IPS DF 4.7 (cell line): ENCODE results near the gene DNAJC7.
"Not testable (repeated sequence)": the region's sequence is repeated elsewhere in the genome, so short reads cannot be mapped to it uniquely, and the experiment has no call there.

Experiments
- DNase-seq: peaks from one replicate; pipeline ENCODE4 v3.0.0-alpha.2; 2013; ENCODE audit warnings: low spot score; ENCODE audit errors: extremely low read depth

Gene DNAJC7

DNA sequence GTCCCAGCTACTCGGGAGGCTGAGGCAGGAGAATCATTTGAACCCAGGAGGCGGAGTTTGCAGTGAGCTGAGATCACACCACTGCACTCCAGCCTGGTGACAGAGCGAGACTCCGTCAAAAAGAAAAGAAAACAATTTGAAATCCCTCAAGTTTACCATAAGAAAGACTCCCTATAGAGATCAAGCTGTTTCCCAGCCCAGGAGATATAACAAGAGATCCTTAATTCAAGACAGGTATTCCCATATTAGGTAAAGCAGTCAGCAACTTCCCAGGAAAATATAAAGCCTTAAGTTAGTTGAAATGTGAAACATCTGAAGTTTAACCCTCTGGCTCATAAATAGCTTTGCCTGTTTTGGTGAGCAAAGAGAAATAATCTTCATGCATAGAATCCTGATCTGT, 4.9 kb downstream of the DNAJC7 start:
- DNase-seq, result not testable (repeated sequence)

DNA sequence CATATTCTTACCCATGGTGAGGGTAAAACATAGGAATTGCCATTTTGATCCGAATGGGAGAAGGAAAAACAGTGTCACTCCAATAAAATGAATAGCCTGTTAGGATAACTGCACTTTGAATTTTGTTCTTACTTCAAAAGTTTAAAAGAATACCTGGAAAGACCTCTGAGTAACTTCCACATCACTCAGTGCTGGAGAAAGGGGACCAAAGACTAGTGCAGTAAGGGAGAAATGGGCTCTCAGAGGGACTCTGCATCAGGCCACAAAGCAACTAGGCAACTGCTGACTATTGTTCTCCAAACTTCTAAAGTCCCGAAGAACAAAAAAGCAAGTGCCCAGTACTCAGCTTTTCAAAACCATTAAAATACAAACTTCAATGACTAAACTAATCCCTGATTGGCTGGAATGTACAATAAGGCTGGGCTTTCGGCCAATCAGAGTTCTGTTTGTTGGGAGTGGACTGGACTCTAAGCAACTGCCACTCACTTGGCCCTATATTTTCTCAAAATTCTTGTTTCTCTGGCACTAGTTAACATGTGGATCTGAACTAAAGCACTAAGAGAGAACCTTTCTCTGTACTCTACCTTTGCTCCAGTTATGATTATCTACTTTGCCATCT, 6.2 kb downstream of the DNAJC7 start:
- no peak for DNase-seq

DNA sequence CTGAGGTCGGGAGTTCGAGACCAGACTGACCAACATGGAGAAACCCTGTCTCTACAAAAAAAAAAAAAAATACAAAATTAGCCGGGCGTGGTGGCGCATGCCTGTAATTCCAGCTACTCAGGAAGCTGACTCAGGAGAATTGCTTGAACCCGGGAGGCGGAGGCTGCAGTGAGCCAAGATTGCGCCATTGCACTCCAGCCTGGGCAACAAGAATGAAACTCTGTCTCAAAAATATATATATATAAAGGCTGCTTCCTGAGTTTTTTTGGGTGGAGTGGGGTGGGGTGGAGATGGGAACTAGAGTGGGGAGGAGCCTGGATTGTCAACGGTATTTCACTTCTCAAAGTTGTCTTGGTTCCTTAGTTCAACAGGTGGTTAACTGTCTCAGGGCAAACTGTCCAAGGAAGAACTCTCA, 7.0 kb downstream of the DNAJC7 start:
- not testable (repeated sequence) for DNase-seq

DNA sequence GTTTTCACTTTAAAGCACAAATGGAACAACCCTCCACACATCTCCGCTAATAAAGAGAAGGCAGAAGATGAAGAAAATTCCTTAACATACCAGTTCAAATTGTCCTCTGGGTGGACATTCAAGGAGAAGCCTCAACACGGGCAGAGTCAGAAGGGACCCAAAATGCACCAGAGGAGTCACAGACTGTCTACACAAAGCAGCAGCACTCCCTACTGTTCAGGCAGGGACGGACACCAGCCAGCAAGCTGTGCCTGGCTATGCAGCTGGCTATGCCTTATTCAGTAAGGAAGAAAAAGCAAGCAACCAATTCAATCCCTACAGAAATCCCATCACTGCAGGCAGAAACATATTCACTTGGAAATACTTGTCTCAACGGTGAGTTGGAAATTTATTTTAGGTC, 8.1 kb downstream of the DNAJC7 start:
- DNase-seq, result no peak

DNA sequence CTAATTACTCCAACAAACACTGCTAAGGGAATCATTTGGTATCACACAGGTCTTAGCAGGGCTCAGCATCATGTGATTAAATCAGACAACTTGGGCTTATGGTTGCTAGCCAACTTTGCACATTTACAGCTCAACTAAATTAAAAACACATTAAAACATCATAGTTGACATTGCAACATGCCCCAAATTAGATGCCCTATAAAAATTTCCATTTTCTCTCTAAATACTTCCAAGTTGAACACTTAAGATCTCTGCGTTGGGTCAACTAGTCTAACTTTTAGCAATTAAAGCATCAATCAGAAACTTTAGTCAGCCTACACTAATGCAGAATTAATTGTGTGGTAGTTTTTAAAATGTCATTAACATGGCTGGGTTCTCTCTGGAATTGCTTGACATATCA, 12.1 kb downstream of the DNAJC7 start:
- no peak for DNase-seq

DNA sequence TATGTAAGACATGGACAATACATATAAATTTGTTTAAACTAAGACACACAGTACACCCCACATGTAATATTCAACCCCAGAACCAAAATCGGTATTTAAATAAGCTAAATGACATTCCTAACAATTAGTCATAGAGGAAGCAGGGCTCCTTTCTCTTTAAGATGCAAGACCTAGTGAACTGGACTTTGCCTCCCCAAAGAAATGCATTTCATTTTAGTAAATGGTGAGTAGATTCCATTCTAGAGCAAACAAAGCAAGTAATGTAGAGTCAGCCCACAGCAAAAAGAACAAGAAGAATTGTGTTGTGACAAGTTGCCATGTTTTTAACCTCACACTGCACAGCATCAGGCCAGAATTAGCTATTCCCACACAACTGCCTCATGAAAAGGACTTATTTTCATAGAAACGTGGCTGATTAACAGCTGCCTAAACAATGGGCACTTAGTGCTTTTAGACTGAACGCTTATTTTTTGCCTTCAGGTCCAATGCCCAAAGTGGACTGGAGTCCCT, 14.4 kb downstream of the DNAJC7 start:
- DNase-seq, result no peak

DNA sequence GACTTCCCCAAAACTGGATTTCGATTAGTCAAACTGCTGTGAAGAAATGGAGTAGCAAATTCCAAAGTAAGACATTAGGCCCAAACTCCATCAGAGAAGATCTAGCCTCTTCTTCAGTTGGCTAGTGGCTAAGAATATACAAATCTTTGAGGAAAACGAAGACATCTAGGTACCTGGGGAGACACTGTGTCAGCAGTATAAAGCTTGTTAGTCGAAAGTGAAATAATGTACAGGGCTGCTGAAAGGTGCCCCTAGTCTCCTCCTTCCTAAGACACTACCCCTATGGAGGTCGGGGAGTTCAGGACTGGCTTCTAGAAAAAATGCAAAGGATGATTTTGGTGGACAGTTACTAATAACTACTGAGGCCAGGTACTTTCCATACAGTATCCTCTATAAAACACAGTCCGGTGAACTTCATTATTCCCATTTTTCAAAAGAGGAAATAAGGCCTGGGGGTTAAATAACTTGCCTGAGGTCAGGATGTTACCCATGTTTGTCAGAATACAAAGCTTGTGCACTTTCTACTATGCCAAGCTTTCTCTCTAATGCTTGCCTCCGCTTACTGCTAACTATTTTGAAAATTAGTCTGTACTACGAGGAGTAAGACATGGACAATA, 15.0 kb downstream of the DNAJC7 start:
- no peak for DNase-seq

DNA sequence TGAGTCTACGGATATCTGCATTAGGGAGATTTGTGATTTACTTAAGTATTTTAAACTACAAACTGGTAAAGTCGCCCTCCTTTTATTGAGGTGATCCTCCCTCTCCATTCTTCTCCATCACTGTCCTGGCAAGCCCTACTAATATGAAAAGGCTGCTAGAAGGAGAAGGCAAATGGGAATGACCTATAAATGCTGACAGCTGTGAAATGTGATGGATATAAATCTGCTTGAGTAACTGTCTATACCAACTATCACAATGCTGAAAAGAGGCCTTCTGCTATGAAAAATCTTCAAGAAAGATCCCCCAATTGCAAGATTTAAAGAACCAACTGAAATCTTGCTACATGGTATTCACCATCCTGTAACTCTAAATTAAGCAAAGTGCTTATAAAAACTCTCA, 15.5 kb downstream of the DNAJC7 start:
- DNase-seq, result no peak

DNA sequence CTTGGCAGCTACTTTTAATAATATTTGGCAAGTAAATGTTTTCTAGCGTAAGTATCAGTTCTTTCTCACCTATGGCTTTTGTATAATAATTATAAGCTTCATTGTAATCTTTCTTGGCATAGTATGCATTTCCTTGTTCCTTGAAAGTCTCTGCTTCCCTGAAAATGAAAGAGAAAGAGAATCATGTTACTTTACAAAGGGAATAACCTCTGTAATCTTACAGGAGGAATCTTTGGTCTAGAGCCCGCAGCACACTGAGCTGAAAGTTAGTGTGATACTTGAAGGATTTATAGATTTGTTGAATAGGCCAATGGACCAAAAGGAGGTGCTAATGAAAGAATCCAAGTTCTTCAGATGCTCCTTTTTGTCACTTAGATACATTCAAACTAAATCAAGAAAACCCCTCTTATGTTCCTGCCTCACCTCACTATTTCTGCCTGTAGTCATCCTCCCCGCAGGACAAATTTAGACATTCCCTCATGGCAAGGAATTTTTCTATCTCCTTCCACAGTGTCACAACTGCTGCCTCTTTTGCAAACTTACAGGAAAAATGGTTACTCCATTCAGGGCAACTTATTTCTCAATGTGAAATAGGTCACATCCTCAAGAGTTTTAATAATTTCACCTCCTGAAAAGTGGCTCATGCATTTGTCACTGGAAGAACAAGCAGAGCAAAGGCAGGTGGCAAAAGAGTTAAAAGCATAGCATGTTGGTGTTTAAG, 16.7 kb downstream of the DNAJC7 start:
- no peak for DNase-seq

DNA sequence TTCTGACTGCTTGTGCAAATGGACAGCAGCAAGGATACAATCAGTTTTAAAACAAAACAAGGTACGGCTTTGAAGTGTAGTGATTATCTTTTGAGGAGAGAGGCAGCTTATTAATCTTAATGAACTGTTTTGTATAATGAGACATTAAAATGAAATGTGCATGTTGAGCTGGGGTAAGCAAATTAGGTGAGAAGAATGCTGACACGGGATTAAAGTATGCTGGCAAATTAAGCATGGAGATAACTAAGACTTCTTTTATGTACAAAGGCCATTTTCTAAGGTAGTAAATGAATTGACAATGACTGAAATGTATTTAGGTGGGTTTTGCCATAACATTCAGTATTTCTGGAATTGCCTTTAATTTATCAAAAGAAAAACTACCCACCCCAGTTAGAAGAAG, 18.7 kb downstream of the DNAJC7 start:
- no peak for DNase-seq

DNA sequence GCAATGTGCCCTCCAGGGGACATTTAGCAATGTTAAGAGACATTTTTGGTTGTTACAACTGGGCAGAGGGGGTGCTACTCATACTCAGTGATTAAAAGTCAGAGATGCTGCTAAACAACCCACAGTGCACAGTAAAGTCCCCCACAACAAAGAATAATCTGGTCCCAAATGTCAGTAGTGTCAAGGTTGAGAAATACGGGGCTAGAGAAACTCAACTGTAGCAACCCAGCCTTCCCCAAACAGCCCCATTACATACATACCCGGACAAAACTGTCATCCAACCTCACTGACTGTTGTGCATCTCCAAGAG, 20.4 kb downstream of the DNAJC7 start:
- no peak for DNase-seq

DNA sequence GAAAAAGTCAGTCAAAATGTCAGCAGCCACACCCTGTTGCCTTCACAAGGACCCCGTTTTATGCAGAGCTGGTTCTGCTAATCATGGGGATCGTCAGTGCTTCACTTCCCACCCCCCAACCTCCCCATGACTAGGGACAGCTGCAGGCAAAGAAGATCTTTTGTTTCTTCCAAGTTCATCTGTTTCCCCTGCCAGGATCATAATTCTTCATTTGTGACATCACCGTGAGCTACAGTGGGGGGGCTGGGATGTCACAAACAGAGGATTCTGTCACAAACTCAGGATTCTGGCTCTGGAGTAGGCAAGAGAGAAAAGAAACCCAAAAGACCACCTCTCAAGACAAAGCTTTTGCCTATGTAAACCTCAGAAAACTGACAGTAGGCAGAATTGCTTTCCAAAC, 24.7 kb downstream of the DNAJC7 start:
- no peak for DNase-seq

DNA sequence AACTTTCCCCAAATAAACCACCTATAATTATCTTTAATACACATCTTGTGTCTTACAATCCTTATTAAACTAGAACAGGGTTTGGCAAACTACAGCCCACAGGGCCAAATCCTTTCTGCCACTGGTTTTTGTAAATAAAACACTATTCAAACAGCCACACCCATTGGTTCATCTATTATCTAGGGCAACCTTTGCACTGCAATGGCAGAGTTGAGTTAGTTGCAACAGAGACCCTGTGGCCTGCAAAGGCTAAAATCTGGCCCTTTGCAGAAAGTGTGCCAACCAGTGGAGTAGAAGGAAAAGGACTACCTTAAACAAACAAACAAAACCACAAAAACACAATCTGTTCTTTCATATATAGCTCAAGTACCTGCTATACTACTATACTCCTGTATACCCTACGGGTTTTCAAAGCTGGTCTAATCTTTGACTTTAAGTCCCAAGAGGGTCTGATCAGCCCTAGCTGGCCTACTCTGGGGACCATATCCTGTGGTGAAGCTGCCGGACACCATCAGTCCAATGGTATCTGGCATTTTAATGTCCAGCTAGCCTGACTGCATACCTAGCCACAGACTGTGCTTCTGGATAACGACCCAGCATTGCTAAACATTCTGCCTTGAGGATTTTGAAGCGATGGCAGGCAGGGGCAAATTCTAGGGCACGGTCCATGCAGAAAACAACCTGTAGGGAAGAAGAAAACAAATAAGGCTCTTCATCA, 27.4 kb downstream of the DNAJC7 start:
- DNase-seq, result no peak

DNA sequence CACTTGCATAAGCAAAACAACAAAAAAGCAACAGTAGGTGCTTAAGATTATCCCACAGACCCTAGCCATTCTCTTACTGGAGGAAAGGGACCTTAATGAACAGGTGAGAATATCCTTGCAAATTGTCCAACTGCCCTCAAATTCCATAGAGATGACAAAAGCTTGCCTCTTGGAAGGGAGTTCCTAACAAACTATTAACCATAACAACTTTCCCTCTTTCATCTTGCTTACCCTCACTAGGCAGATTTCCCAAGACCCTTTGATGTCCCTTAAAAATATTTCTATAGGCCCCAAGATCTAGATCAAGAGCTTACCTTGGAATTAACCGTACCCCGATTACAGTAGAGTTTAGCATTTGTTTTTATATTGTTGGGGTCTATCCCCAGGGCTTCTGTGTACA, 28.8 kb downstream of the DNAJC7 start:
- no peak for DNase-seq

DNA sequence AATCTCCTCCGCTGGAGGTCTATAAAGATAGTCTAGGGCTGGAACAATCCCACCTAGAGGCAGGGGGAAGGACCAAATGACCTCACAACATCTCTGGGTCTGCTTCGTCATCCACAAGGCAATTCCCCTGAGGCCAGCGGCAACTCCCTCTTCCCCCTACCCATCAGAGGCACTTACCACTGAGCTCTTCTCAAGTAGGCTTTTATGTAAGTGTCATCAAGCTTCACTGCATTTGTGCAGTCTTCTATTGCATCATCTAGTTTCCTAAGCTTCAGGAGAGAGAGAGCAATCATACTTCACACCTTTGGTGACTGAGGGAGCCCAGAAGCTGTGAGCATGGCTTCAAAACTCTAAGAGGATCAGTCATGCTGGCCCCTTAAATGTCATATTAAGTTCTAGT, 29.6 kb downstream of the DNAJC7 start:
- no peak for DNase-seq

DNA sequence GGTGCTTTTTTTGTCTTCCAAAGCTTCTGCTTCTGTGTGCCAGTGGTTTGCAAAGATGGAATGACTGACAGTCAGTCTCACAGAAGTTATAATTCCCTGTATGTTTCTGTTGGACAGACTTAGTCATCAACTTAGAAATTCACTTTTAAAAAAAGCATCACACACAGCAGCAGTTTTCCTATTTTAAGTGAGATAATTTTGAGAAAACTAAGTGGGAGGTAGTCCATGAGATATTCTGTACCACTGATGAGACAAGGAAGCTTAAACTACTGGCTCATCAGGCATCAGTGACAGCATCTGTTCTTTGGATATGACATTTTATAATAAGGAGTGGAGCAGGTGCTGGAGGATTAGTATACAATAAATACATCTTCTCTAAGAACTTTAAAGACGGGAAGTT, 30.6 kb downstream of the DNAJC7 start:
- no peak for DNase-seq

DNA sequence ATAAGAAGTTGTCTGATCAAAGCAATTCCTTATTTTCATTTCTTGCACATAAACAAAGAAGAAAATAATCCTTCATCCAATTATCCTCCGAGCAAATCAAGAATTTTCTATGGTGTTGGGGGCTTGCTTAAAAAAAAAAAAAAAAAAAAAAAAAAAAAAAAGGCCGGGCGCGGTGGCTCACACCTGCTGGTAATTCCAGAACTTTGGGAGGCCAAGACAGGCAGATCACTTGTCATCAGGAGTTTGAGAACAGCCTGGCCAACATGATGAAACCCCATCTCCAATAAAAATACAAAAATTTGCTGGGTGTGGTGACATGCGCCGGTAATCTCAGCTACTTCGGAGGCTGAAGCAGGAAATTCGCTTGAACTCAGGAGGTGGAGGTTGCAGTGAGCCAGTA, 31.3 kb downstream of the DNAJC7 start:
- DNase-seq, result no peak

DNA sequence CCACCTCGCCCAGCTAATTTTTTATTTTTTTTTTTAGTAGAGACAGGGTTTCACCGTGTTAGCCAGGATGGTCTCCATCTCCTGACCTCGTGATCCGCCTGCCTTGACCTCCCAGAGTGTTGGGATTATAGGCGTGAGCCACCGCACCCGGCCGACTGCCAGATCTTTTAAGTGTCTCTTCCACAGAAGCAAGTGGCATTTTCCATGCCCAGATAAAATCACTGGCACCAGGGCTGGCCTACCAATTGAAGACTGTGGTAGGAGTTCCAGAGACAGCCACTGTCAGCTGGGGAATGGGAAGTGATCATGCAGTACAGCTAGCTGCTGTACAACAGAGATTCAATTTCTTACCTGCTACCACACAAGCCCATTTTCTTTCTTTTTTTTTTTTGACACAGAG, 32.8 kb downstream of the DNAJC7 start:
- DNase-seq, result no peak

DNA sequence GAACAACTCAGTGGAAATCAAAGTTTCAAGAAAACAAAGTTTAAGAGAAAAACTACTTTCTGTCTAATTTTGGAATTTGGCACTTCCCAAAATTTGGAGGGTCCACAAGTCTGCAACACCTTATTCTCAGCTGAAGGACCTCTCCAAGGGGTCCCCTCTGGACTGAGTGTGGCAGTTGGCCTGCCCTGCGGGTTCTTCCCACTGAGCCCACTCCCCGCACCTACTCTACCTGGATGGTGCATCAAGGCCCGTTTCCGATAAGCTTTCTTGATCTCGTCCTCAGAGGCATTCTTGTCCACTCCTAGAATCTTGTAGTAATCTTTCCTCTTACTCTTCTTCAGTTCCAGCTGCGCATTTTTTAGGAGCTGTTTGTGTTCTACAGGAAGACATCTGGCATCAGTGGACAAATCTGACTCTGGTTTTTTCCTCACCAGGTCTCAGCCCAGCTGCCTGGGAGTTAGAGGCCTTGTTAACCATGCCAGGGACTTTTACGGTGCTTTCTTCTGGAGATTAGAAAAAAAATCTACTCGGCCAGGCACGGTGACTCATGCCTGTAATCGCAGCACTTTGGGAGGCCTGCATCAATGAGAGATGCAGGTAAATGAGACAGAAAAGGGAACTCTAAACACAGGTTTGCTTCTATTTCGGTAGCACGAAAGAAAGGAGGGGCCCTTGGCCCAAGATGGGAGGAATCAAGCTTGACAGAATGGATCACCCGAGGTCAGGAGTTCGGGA, 35.0 kb downstream of the DNAJC7 start:
- no peak for DNase-seq

DNA sequence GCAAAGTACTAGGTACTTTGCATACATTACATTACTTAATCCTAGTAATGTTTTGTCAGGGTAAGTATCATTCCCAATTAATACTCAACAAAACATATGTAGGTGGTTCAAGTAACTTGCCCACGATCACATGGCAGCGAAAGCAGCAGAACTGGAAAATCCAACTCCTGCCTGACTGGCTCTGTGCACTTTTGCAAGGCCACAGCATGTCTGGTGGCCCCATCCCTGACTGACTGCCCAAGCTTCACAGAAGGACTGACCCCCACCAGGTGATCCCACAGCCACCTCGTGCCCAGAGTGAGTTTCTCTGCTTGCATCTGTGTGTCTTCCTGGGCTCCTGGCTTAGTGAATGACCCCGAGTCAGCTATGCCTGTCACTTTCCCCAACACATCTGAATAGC, 39.2 kb downstream of the DNAJC7 start:
- no peak for DNase-seq

DNA sequence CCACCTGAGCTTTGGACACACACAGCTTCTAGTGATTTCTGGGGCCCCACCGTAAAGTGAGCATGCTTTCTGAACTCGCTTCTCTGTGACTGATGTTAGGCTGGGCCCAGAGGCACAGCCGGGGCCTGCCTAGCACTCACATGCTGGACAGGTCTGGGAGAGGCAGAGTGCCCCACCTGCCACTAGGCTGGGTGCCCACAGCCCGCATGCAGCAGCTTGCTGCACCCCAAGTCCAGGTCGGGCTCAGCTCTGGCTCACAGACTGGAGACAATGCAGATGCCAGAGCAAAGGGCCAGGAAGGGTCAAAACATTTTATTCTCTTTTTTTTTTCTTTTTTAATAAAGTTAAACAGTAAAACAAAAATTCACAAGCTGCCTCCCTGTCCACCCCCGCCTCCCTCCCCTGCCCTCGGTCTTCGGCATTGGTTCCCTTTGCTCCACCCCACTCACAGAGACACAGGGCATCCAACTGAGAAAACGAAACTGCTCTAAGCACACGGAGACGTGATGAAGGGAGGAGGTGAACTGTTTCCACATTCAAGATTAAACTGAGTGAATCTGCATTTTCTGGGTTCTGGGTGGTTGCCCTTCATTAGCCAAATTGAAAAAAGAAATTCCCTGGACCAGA, 41.0 kb downstream of the DNAJC7 start:
- DNase-seq, result no peak
